ENCODE data around the gene POLD3. TPM values are rescaled to one million over a fixed set of nuclear protein-coding genes. Genes with fewer than 3 reads are reported as not detected.
"Not testable (repeated sequence)": the region's sequence is repeated elsewhere in the genome, so short reads cannot be mapped to it uniquely, and the experiment has no call there.

The POLD3 gene
- total and polyA plus RNA-seq, 11 donors: 2.8 to 14.7 (median 6.5) TPM

DNA sequence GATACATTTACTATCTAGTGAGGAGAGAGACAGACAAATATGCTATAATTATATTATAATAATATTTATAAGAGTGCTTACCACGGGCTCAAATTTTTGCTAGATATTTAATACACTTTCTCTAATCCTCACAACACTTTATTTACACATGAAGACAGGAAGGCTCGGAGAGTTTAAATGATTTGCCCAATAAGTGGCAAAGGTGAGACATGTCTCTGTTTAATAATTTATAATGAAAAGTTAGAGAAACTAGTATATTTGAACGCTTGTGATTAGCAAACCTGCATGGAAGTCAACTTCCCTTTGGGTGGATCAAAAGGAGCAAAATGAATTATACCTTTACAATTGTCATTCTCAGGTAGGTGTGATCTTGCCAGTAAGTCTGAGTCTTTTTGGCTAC is 55.4 kb downstream of the POLD3 start:
- no peak for ATAC-seq
- no peak for TF ChIP-seq CTCF (IDR thresholded peaks at IDR 0.05)
- 96 to 98% (median 97%) methylated on average over 3 of the region's 3 CpGs for WGBS, 4 donors
- no peak for DNase-seq
- Histone ChIP-seq H3K27ac (peak overlapping the region in 1 of 12 donors; percentile 84), H3K36me3 (peaks cover 0 to 18% (median 4%) of the 10 kb centered on the region in 9 donors), H3K4me3 (no peak overlapping the region), H3K9me3 (no peaks in the 10 kb centered on the region), H3K4me1 (no peaks in the 10 kb centered on the region), H3K27me3 (no peaks in the 10 kb centered on the region)
- intact Hi-C loops (cut with DNase I): loop anchor here in 1 of 10 donors (5.0 kb wide), 1 partner anchor 84 kb away; the partner anchor contains the start of gene CHRDL2

GRCh38 chr11:74648894-74649293 is 56.5 kb downstream of the POLD3 start:
- ATAC-seq (no peak), DNase-seq (no peak)
- TF ChIP-seq POLR2A (IDR thresholded peaks at IDR 0.05) (no peak), CTCF (IDR thresholded peaks at IDR 0.05) (no peak)
- 93 to 96% (median 93%) methylated on average over 4 of the region's 4 CpGs for WGBS, 4 donors
- intact Hi-C loops (cut with DNase I): loop anchor here in 1 of 10 donors (5.0 kb wide), 1 partner anchor 83 kb away; the partner anchor contains the start of gene CHRDL2
- H3K4me1 ChIP-seq: no peaks in the 10 kb centered on the region
- H3K27me3 ChIP-seq: no peaks in the 10 kb centered on the region
- H3K4me3 ChIP-seq: no peak overlapping the region
- no peaks in the 10 kb centered on the region for H3K9me3 ChIP-seq
- H3K27ac ChIP-seq: peak overlapping the region in 1 of 12 donors; percentile 84
- H3K36me3 ChIP-seq: peaks cover 0 to 18% (median 4%) of the 10 kb centered on the region in 9 donors

DNA sequence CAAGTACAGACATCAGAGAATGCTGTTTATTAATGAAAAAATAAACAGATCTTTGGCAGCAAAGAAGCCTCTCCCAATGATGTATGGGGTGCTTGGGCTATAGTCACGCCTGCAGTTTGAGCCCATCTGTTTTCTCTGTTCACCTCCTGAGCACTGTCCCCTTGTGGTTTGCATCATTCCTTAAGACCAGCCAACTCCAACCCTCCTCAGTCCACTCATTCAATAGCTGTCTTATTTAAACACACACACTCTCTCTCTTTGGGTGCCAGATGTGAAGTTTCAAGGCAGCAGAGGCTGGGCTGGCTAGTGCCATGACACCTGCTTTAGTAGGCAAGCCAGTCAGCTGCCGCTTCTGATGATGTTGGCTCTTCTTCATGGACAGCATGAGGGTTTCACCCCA is 58.1 kb downstream of the POLD3 start:
- no peaks in the 10 kb centered on the region for H3K4me1 ChIP-seq
- peak in 1 of 5 donors; percentile 54 for DNase-seq
- peaks cover 0 to 13% (median 4%) of the 10 kb centered on the region in 9 donors for H3K36me3 ChIP-seq
- ATAC-seq: peak in 3 of 4 donors; percentile 68 to 90 (median 80)
- no peaks in the 10 kb centered on the region for H3K27me3 ChIP-seq
- H3K27ac ChIP-seq: peak overlapping the region in 1 of 12 donors; percentile 84
- no peak overlapping the region for H3K4me3 ChIP-seq
- H3K9me3 ChIP-seq: no peaks in the 10 kb centered on the region
- intact Hi-C loops (cut with DNase I): no loop called here
- no peak for TF ChIP-seq POLR2A (IDR thresholded peaks at IDR 0.05)
- no peak for TF ChIP-seq CTCF (IDR thresholded peaks at IDR 0.05)
- WGBS, 4 donors: 81 to 88% (median 83%) methylated on average over 2 of the region's 2 CpGs

GRCh38 chr11:74654976-74655375 is 62.6 kb downstream of the POLD3 start:
- TF ChIP-seq POLR2A (IDR thresholded peaks at IDR 0.05) (no peak), CTCF (IDR thresholded peaks at IDR 0.05) (no peak)
- no peaks in the 10 kb centered on the region for H3K4me1 ChIP-seq

GRCh38 chr11:74659124-74659523 is 66.7 kb downstream of the POLD3 start:
- intact Hi-C loops (cut with DNase I); H3K27me3 ChIP-seq; H3K27ac ChIP-seq; H3K36me3 ChIP-seq; ATAC-seq; H3K4me1 ChIP-seq; H3K4me3 ChIP-seq; DNase-seq: not testable (repeated sequence)
- WGBS, 4 donors: 76 to 93% (median 87%) methylated on average over 3 to 4 of the region's 4 CpGs
- H3K9me3 ChIP-seq: peaks cover 0 to 11% (median 0%) of the 10 kb centered on the region in 12 donors

More at GRCh38 chr11:74654976-74655375, 62.6 kb downstream of the POLD3 start:
- no peak for DNase-seq
- H3K27me3 ChIP-seq: no peaks in the 10 kb centered on the region
- H3K36me3 ChIP-seq: peaks cover 0 to 10% (median 3%) of the 10 kb centered on the region in 9 donors
- intact Hi-C loops (cut with DNase I): no loop called here
- no peak overlapping the region for H3K4me3 ChIP-seq
- H3K9me3 ChIP-seq: no peaks in the 10 kb centered on the region
- 95 to 96% (median 96%) methylated on average over 5 of the region's 5 CpGs for WGBS, 4 donors
- H3K27ac ChIP-seq: no peak overlapping the region
- ATAC-seq: no peak

Measured in heart left ventricle (tissue), 16 donors.